Left ventricle myocardium inferior (tissue), 1 donor: ENCODE data around the gene EIF2S1. TPM values are rescaled to one million over a fixed set of nuclear protein-coding genes. Genes with fewer than 3 reads are reported as not detected.
A peak's percentile ranks its signal among the peaks of the same experiment; 100 is the strongest.
"Not testable (repeated sequence)": the region's sequence is repeated elsewhere in the genome, so short reads cannot be mapped to it uniquely, and the experiment has no call there.

Source experiments
- DNase-seq: peaks from one replicate; pipeline ENCODE4 v3.0.0-alpha.2; 2020
- H3K27ac ChIP-seq: fragments of 200-600 bp; replicated peaks from 2 replicates; pipeline ENCODE4 v1.8.0; 2021
- H3K27me3 ChIP-seq: fragments of 200-600 bp; 2 replicates; pipeline ENCODE4 v1.8.0; 2021; ENCODE audit warnings: low read depth
- H3K36me3 ChIP-seq: fragments of 200-600 bp; 2 replicates; pipeline ENCODE4 v1.8.0; 2021
- H3K4me1 ChIP-seq: fragments of 200-600 bp; 2 replicates; pipeline ENCODE4 v1.8.0; 2021
- H3K4me3 ChIP-seq: fragments of 200-600 bp; 2 replicates; pipeline ENCODE4 v1.8.0; 2021; ENCODE audit warnings: mild to moderate bottlenecking, moderate library complexity
- H3K9me3 ChIP-seq: fragments of 200-600 bp; replicated peaks from 2 replicates; pipeline ENCODE4 v1.8.0; 2021
- intact Hi-C: fragments of 100-400 bp; cut with micrococcal nuclease; formaldehyde crosslinking; loops from one replicate; pipeline ENCODE4 v1.11.0; 2022
- total RNA-seq: library from RNA; stranded (reverse); fragmentation: NEBNext Ultra II Directional; extraction: Animal tissue kit (Norgen Biotek cat#: 25700); gene quantifications from one replicate; pipeline ENCODE4 v1.2.1, GENCODE V29; 2021
- TF ChIP-seq, protein P1 (sequence below): fragments of 200-600 bp; IDR thresholded peaks from 2 replicates; pipeline ENCODE4 v1.8.0; 2021; ENCODE audit warnings: antibody characterized with exemption, mild to moderate bottlenecking, borderline replicate concordance
- donor health status: DM: no; HTN: yes; CAD: no; lungs with severe emphysema.

The EIF2S1 gene
- total RNA-seq, 1 donor from 2014 or later: 92.7 TPM

DNA sequence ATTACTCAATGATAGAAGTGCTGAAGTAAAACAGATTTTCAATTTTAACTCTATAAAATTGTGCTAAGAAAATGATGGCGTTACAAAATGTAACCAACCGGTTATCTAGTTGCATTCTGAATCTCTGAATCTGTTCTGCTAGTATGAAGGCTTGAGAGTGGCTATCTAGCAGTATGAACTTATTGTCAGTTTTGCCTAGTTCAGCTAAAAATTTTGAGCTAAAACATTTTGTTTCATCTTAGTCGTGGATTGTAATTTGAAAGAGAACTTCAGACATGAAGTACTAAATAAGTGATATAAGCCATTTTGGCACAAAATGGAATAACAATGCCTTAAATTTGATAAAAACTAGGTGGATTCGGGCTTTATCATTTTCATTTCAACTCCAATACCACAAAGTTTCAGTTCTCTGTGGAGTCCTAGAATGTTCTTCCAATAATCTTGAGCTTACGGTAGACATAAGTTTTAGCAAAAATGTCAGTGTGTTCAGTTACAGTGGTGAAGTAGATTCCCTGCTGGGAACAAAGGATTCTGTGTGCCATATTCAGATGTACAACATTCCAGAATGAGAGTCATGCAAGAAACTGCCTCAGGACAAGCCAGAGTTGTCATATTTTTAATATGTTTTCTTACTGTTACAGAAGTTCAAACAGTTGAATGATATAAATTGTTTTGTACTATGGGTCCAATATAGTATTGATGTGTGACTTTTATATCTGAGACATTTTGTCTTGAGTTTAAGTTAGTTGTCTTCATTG is 28.6 kb upstream of the EIF2S1 start:
- Histone ChIP-seq H3K9me3 (no peaks in the 10 kb centered on the region), H3K36me3 (peaks cover 70% of the 10 kb centered on the region), H3K4me3 (no peak overlapping the region), H3K27ac (no peak overlapping the region), H3K4me1 (no peaks in the 10 kb centered on the region), H3K27me3 (no peaks in the 10 kb centered on the region)
- intact Hi-C loops: no loop called here
- TF ChIP-seq, protein P1, sequence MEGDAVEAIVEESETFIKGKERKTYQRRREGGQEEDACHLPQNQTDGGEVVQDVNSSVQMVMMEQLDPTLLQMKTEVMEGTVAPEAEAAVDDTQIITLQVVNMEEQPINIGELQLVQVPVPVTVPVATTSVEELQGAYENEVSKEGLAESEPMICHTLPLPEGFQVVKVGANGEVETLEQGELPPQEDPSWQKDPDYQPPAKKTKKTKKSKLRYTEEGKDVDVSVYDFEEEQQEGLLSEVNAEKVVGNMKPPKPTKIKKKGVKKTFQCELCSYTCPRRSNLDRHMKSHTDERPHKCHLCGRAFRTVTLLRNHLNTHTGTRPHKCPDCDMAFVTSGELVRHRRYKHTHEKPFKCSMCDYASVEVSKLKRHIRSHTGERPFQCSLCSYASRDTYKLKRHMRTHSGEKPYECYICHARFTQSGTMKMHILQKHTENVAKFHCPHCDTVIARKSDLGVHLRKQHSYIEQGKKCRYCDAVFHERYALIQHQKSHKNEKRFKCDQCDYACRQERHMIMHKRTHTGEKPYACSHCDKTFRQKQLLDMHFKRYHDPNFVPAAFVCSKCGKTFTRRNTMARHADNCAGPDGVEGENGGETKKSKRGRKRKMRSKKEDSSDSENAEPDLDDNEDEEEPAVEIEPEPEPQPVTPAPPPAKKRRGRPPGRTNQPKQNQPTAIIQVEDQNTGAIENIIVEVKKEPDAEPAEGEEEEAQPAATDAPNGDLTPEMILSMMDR: no peak
- DNase-seq: no peak

DNA sequence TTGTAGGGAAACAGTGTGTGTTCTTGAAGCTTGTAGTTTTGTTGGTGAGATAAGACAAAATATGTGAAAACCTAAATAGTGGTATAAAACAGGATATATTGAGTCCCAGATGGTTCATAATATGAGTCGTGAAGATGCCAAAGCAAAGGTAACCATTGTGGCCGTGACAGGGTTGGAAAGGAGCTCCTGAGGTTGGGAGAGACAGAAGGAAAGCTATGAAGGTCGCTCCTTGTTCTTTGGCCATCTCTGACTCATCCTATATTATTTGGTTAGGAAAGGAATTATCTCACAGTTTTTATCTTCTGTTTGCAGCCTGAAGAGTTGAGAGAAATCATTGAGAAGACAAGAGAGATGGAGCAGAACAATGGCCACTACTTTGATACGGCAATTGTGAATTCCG is 27.7 kb upstream of the EIF2S1 start:
- intact Hi-C loops: no loop called here

DNA sequence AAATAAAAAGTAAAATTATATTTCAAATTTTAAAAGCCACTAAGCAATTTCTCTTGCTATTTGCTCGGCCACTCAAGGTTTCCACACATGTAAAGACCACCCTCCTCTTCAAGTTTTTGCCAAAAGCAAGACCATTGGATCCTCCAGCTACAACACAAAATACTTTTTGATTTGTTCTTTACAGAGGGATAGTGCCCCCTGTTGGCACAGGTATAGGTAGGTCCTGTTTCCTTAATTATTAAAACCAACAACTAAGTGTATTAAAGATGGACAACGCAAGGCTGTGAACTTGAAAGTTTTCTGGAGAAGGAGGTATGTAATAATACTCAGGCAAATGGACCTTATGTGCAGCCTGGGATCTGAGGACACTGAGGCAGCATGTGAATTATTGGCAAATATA is 24.3 kb upstream of the EIF2S1 start:
- Histone ChIP-seq H3K27me3 (no peaks in the 10 kb centered on the region), H3K36me3 (peaks cover 90% of the 10 kb centered on the region), H3K4me3 (no peak overlapping the region), H3K4me1 (no peaks in the 10 kb centered on the region), H3K9me3 (no peaks in the 10 kb centered on the region), H3K27ac (no peak overlapping the region)
- intact Hi-C loops: no loop called here
- TF ChIP-seq, protein P1: peak; percentile 15
- DNase-seq: no peak

More for the DNA sequence above, 27.7 kb upstream of the EIF2S1 start:
- H3K4me1 ChIP-seq: no peaks in the 10 kb centered on the region
- H3K27me3 ChIP-seq: no peaks in the 10 kb centered on the region
- no peak overlapping the region for H3K4me3 ChIP-seq
- H3K9me3 ChIP-seq: no peaks in the 10 kb centered on the region
- peaks cover 70% of the 10 kb centered on the region for H3K36me3 ChIP-seq
- DNase-seq: no peak
- H3K27ac ChIP-seq: no peak overlapping the region
- TF ChIP-seq, protein P1: no peak

DNA sequence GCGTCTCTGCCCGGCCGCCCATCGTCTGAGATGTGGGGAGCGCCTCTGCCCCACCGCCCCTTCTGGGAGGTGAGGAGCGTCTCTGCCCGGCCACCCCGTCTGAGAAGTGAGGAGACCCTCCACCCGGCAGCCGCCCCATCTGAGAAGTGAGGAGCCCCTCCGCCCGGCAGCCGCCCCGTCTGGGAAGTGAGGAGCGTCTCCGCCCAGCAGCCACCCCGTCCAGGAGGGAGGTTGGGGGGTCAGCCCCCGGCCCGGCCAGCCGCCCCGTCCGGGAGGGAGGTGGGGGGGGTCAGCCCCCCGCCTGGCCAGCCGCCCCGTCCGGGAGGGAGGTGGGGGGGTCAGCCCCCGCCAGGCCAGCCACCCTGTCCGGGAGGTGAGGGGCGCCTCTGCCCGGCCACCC is 18.9 kb upstream of the EIF2S1 start:
- H3K4me1 ChIP-seq, H3K4me3 ChIP-seq, H3K9me3 ChIP-seq, DNase-seq, H3K27me3 ChIP-seq, intact Hi-C loops, H3K27ac ChIP-seq: not testable (repeated sequence)
- peaks cover 93% of the 10 kb centered on the region for H3K36me3 ChIP-seq

DNA sequence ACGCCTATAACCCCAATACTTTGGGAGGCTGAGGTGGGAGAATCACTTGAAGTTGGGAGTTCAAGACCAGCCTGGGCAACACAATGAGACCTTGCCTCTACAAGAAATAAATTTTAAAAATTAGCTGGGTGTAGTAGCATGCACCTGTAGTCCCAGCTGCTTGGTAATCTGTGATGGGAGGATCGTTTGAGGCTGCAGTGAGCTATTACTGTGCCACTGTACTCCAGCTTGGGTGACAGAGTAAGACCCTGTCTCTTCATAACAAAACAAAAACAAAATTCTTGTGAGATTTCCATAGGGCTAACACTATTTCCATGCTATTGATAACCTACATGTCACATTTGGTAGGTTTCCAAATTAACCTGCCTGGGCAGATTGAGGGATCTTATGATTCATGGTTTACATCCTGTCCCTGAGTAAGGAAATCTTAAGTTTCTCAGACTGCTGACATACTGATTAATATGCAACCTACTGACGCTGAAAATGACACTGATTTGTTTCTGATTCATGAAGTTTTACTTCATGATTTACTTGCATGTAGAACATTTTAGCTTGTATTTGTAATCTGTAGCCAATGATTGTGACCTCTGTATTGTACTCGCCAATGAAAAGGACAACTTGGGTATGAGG is 16.4 kb upstream of the EIF2S1 start:
- Histone ChIP-seq H3K27ac (no peak overlapping the region), H3K9me3 (no peaks in the 10 kb centered on the region), H3K36me3 (peaks cover 93% of the 10 kb centered on the region), H3K27me3 (no peaks in the 10 kb centered on the region), H3K4me1 (no peaks in the 10 kb centered on the region), H3K4me3 (no peak overlapping the region)
- TF ChIP-seq, protein P1: no peak
- intact Hi-C loops: no loop called here
- no peak for DNase-seq

DNA sequence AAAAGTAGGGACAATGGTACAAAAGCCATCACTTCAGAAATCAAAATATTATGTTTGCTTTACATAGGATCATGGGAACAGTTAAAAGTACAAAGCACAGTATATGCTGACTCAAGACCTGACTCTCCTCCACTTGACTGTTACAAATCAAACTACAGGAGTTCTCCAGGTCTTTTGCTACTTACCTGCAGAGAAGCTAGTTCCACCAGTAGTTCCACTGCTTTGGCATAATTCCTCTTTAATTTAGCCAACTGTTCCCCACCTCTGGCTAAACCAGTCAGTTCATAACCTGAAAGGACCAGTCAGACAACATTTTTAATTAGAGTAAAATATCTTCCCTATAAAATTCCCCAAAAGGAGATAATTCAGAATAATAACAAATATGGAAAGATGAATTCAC is 14.5 kb upstream of the EIF2S1 start:
- no peak for DNase-seq
- H3K27ac ChIP-seq: no peak overlapping the region
- H3K9me3 ChIP-seq: no peaks in the 10 kb centered on the region
- H3K27me3 ChIP-seq: no peaks in the 10 kb centered on the region
- TF ChIP-seq, protein P1: no peak
- no peak overlapping the region for H3K4me3 ChIP-seq
- H3K36me3 ChIP-seq: peaks cover 93% of the 10 kb centered on the region
- intact Hi-C loops: no loop called here
- no peaks in the 10 kb centered on the region for H3K4me1 ChIP-seq
